Activated naive CD4-positive, alpha-beta T cell treated with anti-CD3 and anti-CD28 coated beads for 36 hours (primary cell): Measurements from ENCODE around the gene TMBIM1. TPM values are rescaled to one million over a fixed set of nuclear protein-coding genes. Genes with fewer than 3 reads are reported as not detected.

Experiments
- CTCF ChIA-PET: fragments of 350-600 bp; sonication (Branson Sonifier 250); formaldehyde crosslinking; loops from one replicate; lab custom pipeline; 2021; ENCODE audit warnings: antibody characterized with exemption; lab: Charles Lee
- DNase-seq: peaks from one replicate; pipeline ENCODE4 v3.0.0-alpha.2; 2020
- H3K27ac Mint-ChIP-seq: one replicate; pipeline ENCODE4 v1.8.0; 2021; ENCODE audit warnings: mild to moderate bottlenecking, mixed read lengths
- H3K27me3 Mint-ChIP-seq: one replicate; pipeline ENCODE4 v1.8.0; 2021; ENCODE audit warnings: low read depth, mixed read lengths
- H3K36me3 Mint-ChIP-seq: one replicate; pipeline ENCODE4 v1.8.0; 2021; ENCODE audit warnings: low read depth, mixed read lengths
- H3K4me1 Mint-ChIP-seq: one replicate; pipeline ENCODE4 v1.8.0; 2021; ENCODE audit warnings: low read depth, mixed read lengths
- H3K4me3 Mint-ChIP-seq: one replicate; pipeline ENCODE4 v1.8.0; 2021; ENCODE audit warnings: mild to moderate bottlenecking, moderate library complexity, mixed read lengths
- H3K9me3 Mint-ChIP-seq: one replicate; pipeline ENCODE4 v1.8.0; 2021; ENCODE audit warnings: mixed read lengths
- intact Hi-C: fragments of 100-400 bp; cut with micrococcal nuclease; formaldehyde crosslinking; loops from one replicate; pipeline ENCODE4 v1.15.1; 2023
- total RNA-seq, 2 experiments: library from RNA; stranded (reverse); gene quantifications; one replicate each; pipeline ENCODE4 v1.2.3, GENCODE V29; 2021

Gene TMBIM1
- total RNA-seq, 2 experiments from 2014 or later: 43.1 to 43.4 TPM

- no peak overlapping the region for H3K4me3 Mint-ChIP-seq
- peaks cover 9% of the 10 kb centered on the region for H3K36me3 Mint-ChIP-seq
- no peak for DNase-seq
- H3K9me3 Mint-ChIP-seq: no peaks in the 10 kb centered on the region
- intact Hi-C loops: no loop called here
- no peaks in the 10 kb centered on the region for H3K27me3 Mint-ChIP-seq
- CTCF ChIA-PET: interaction anchor here (0.6 to 2.8 kb wide), 11 partner anchors 9 to 592 kb away, joined by 3 to 24 read pairs (median 3); partner anchors contain the start of genes AAMP, CATIP and PNKD
- H3K4me1 Mint-ChIP-seq: peaks cover 20% of the 10 kb centered on the region
- no peak overlapping the region for H3K27ac Mint-ChIP-seq
Observed at GRCh38 chr2:218259099-218259961, 33.0 kb downstream of the TMBIM1 start.

GRCh38 chr2:218257390-218257981 is 34.8 kb downstream of the TMBIM1 start:
- Mint-ChIP-seq H3K9me3 (no peaks in the 10 kb centered on the region), H3K27me3 (no peaks in the 10 kb centered on the region), H3K4me3 (no peak overlapping the region), H3K4me1 (peaks cover 18% of the 10 kb centered on the region), H3K27ac (peak overlapping the region; percentile 87), H3K36me3 (peaks cover 18% of the 10 kb centered on the region)
- CTCF ChIA-PET: interaction anchor here (0.7 to 3.0 kb wide), 21 partner anchors 12 to 136 kb away, joined by 3 to 24 read pairs (median 5); partner anchors contain the start of genes ARPC2, CATIP and PNKD
- intact Hi-C loops: loop anchor here (1.0 kb wide), 4 partner anchors 28 to 88 kb away; no protein-coding TSS in a partner anchor
- DNase-seq: peak; percentile 79

- no peaks in the 10 kb centered on the region for H3K27me3 Mint-ChIP-seq
- peaks cover 18% of the 10 kb centered on the region for H3K4me1 Mint-ChIP-seq
Observed at GRCh38 chr2:218256612-218257350, 35.5 kb downstream of the TMBIM1 start.

GRCh38 chr2:218255446-218255845 is 36.9 kb downstream of the TMBIM1 start:
- H3K27ac Mint-ChIP-seq: peak overlapping the region; percentile 73
- peaks cover 18% of the 10 kb centered on the region for H3K4me1 Mint-ChIP-seq
- DNase-seq: no peak
- intact Hi-C loops: no loop called here
- H3K4me3 Mint-ChIP-seq: no peak overlapping the region
- CTCF ChIA-PET: interaction anchor here (1.1 to 3.0 kb wide), 3 partner anchors 11 to 68 kb away, joined by 3 to 20 read pairs (median 3); no protein-coding TSS in a partner anchor
- H3K27me3 Mint-ChIP-seq: no peaks in the 10 kb centered on the region
- no peaks in the 10 kb centered on the region for H3K9me3 Mint-ChIP-seq
- peaks cover 31% of the 10 kb centered on the region for H3K36me3 Mint-ChIP-seq

More at GRCh38 chr2:218256612-218257350, 35.5 kb downstream of the TMBIM1 start:
- intact Hi-C loops: loop anchor here (1.0 kb wide), 4 partner anchors 27 to 87 kb away; no protein-coding TSS in a partner anchor
- CTCF ChIA-PET: interaction anchor here (0.7 to 3.0 kb wide), 20 partner anchors 12 to 100 kb away, joined by 3 to 24 read pairs (median 5); partner anchors contain the start of genes ARPC2, CATIP and PNKD
- DNase-seq: no peak
- no peaks in the 10 kb centered on the region for H3K9me3 Mint-ChIP-seq
- H3K4me3 Mint-ChIP-seq: no peak overlapping the region
- H3K27ac Mint-ChIP-seq: peak overlapping the region; percentile 87
- H3K36me3 Mint-ChIP-seq: peaks cover 21% of the 10 kb centered on the region

GRCh38 chr2:218253232-218253625 is 39.1 kb downstream of the TMBIM1 start:
- Mint-ChIP-seq H3K4me3 (no peak overlapping the region), H3K27ac (peak overlapping the region; percentile 70), H3K27me3 (no peaks in the 10 kb centered on the region), H3K36me3 (peaks cover 46% of the 10 kb centered on the region), H3K9me3 (no peaks in the 10 kb centered on the region), H3K4me1 (peaks cover 14% of the 10 kb centered on the region)
- CTCF ChIA-PET: interaction anchor here (0.6 to 1.1 kb wide), 2 partner anchors 20 to 94 kb away, joined by 3 to 4 read pairs; no protein-coding TSS in a partner anchor
- no peak for DNase-seq
- intact Hi-C loops: no loop called here

GRCh38 chr2:218252509-218253231 is 39.6 kb downstream of the TMBIM1 start:
- CTCF ChIA-PET: interaction anchor here (0.5 to 1.1 kb wide), 3 partner anchors 21 to 96 kb away, joined by 3 to 4 read pairs (median 3); no protein-coding TSS in a partner anchor
- no peak overlapping the region for H3K4me3 Mint-ChIP-seq
- H3K4me1 Mint-ChIP-seq: peaks cover 13% of the 10 kb centered on the region
- peak overlapping the region; percentile 70 for H3K27ac Mint-ChIP-seq
- intact Hi-C loops: no loop called here
- H3K27me3 Mint-ChIP-seq: no peaks in the 10 kb centered on the region
- H3K9me3 Mint-ChIP-seq: no peaks in the 10 kb centered on the region
- peaks cover 50% of the 10 kb centered on the region for H3K36me3 Mint-ChIP-seq
- no peak for DNase-seq

- Mint-ChIP-seq H3K9me3 (no peaks in the 10 kb centered on the region), H3K4me1 (no peaks in the 10 kb centered on the region), H3K27ac (peak overlapping the region; percentile 65), H3K4me3 (no peak overlapping the region), H3K27me3 (no peaks in the 10 kb centered on the region), H3K36me3 (peaks cover 67% of the 10 kb centered on the region)
- intact Hi-C loops: no loop called here
- no peak for DNase-seq
- CTCF ChIA-PET: no interaction called here
Observed at GRCh38 chr2:218249691-218250090, 42.6 kb downstream of the TMBIM1 start.

GRCh38 chr2:218245214-218245613 is 47.1 kb downstream of the TMBIM1 start:
- CTCF ChIA-PET: interaction anchor here (1.3 to 4.8 kb wide), 3 partner anchors 12 to 15 kb away, joined by 4 to 24 read pairs (median 23); no protein-coding TSS in a partner anchor
- DNase-seq: no peak
- intact Hi-C loops: no loop called here
- no peak overlapping the region for H3K4me3 Mint-ChIP-seq
- peaks cover 61% of the 10 kb centered on the region for H3K36me3 Mint-ChIP-seq
- H3K27me3 Mint-ChIP-seq: no peaks in the 10 kb centered on the region
- H3K9me3 Mint-ChIP-seq: no peaks in the 10 kb centered on the region
- H3K27ac Mint-ChIP-seq: peak overlapping the region; percentile 46
- peaks cover 5% of the 10 kb centered on the region for H3K4me1 Mint-ChIP-seq

GRCh38 chr2:218244665-218245064 is 47.6 kb downstream of the TMBIM1 start:
- Mint-ChIP-seq H3K4me3 (no peak overlapping the region), H3K4me1 (peaks cover 6% of the 10 kb centered on the region), H3K36me3 (peaks cover 60% of the 10 kb centered on the region), H3K27ac (peak overlapping the region; percentile 46), H3K9me3 (no peaks in the 10 kb centered on the region), H3K27me3 (no peaks in the 10 kb centered on the region)
- intact Hi-C loops: no loop called here
- CTCF ChIA-PET: interaction anchor here (1.1 to 4.8 kb wide), 4 partner anchors 10 to 15 kb away, joined by 3 to 24 read pairs (median 14); no protein-coding TSS in a partner anchor
- no peak for DNase-seq

- CTCF ChIA-PET: interaction anchor here (1.1 to 4.8 kb wide), 4 partner anchors 9 to 14 kb away, joined by 3 to 24 read pairs (median 14); no protein-coding TSS in a partner anchor
- Mint-ChIP-seq H3K36me3 (peaks cover 59% of the 10 kb centered on the region), H3K9me3 (no peaks in the 10 kb centered on the region), H3K4me1 (peaks cover 6% of the 10 kb centered on the region), H3K4me3 (no peak overlapping the region), H3K27ac (peak overlapping the region; percentile 46), H3K27me3 (no peaks in the 10 kb centered on the region)
- no peak for DNase-seq
- intact Hi-C loops: no loop called here
Observed at GRCh38 chr2:218244204-218244603, 48.1 kb downstream of the TMBIM1 start.

- no peaks in the 10 kb centered on the region for H3K27me3 Mint-ChIP-seq
- intact Hi-C loops: no loop called here
- DNase-seq: no peak
- H3K36me3 Mint-ChIP-seq: peaks cover 62% of the 10 kb centered on the region
- no peak overlapping the region for H3K4me3 Mint-ChIP-seq
- peak overlapping the region; percentile 41 for H3K27ac Mint-ChIP-seq
- CTCF ChIA-PET: no interaction called here
- peaks cover 11% of the 10 kb centered on the region for H3K4me1 Mint-ChIP-seq
- H3K9me3 Mint-ChIP-seq: no peaks in the 10 kb centered on the region
Observed at GRCh38 chr2:218238887-218239286, 53.4 kb downstream of the TMBIM1 start.
